HG02759 (cell line): ENCODE data around the gene DLG3.
"Not testable (repeated sequence)": the region's sequence is repeated elsewhere in the genome, so short reads cannot be mapped to it uniquely, and the experiment has no call there.

ENCODE experiments used
- ATAC-seq: cut with Tn5 transposase; IDR thresholded peaks from one replicate; pipeline ENCODE4 v1.9.1; 2021; ENCODE audit warnings: mild to moderate bottlenecking, moderate library complexity; ENCODE audit not compliant: unreplicated experiment

DLG3 gene

DNA sequence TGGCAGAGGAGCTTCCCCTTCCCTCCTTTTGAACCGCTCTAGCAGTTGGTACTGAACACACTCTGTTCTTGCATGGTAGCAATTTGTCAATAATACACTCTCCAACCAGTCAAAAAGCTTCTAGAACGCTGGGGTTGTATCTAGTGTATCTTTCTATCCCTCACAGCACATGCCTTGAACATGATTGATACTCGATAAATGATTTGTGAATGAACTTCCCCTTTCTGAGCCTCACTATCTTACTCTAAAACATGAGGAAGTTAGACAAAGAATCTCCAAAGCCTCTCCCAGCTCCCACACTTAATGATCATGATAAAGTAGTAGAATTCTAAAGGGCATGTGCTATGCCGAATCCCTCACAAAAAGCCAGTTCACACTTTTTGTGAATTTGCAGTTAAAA lies 64.4 kb downstream of the DLG3 start:
- ATAC-seq = peak; percentile 28

DNA sequence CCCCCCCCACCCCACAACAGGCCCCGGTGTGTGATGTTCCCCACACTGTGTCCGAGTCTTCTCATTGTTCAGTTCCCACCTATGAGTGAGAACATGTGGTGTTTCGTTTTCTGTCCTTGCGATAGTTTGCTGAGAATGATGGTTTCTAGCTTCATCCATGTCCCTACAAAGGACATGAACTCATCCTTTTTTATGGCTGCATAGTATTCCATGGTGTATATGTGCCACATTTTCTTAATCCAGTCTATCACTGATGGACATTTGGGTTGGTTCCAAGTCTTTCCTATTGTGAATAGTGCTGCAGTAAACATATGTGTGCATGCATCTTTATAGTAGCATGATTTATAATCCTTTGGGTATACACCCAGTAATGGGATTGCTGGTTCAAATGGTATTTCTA lies 70.6 kb downstream of the DLG3 start:
- ATAC-seq = not testable (repeated sequence)

DNA sequence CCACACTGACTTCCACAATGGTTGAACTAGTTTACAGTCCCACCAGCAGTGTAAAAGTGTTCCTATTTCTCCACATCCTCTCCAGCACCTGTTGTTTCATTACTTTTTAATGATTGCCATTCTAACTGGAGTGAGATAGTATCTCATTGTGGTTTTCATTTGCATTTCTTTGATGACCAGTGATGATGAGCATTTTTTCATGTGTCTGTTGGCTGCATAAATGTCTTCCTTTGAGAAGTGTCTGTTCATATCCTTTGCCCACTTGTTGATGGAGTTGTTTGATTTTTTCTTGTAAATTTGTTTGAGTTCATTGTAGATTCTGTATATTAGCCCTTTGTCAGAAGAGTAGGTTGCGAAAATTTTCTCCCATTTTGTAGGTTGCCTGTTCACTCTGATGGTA lies 71.1 kb downstream of the DLG3 start:
- not testable (repeated sequence) for ATAC-seq

DNA sequence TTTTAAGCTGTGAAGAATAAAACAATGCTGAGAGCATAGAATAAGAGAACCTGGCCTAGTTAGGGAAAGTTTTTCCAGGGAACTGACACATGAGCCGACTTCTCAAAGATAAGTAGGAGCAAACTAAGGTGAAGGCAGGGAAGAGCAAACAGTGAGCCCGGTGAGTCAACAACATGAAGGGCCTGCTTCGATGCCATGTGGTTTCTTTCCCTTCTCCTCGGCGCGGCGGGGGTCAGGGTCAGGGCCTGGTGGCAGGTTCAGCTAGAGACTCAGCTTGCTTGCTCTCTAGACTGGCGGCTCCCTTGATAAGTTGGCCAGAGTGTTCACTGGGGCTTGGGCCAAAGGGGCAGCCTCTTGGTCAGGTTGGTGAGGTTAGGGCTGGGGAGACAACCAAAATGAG lies 81.1 kb downstream of the DLG3 start:
- no peak for ATAC-seq

DNA sequence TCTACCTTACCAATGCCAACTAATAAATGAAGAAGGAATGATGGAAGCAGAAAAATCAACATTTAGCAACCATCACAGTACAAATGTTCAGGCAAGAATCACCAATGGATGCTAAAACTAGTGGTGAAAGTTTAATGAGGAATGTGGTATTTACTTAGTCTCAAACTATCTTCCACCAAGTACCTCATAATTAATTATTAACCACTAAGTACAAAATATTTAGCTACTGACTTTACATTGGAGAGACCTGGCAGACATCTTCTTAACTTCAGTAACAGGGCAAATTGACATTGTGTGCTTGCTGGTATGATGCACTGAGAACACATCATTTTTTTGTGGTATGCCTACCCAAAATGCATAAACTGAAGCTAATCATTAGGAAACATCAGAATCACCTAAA lies 82.4 kb downstream of the DLG3 start:
- ATAC-seq = no peak

DNA sequence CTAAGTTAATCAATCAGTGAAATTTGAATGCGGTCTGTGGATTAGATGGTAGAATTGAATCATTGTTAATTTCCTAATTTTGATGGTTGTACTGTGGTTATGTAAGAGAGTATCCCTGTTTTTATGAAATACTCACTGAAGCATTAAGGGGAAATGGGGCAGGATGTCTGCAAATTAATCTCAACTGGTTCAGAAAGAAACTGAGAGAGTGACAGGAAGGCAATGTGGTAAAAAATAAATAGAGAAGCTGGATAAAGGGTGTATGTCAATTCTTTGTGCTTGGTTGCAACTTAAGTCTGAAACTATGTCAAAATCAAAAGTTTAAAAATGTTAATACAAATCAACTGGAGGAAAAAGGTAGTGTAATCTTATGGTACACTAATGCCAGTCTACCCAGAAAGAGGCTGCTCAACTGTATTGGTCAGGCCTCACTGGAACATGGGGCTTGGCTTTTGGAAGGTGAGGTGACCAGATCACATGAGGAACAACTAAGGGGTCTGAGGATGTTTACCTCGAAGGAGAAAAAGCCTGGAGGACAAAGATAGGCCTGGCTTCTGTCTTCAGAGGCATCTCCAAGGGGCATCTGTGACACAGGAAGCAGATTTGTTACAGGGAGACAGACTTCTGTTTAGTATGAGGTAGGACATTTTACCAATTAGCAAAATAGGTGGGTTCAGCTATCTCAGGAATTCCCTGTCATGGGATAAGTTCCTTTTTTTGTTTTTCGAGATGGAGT lies 83.1 kb downstream of the DLG3 start:
- no peak for ATAC-seq

DNA sequence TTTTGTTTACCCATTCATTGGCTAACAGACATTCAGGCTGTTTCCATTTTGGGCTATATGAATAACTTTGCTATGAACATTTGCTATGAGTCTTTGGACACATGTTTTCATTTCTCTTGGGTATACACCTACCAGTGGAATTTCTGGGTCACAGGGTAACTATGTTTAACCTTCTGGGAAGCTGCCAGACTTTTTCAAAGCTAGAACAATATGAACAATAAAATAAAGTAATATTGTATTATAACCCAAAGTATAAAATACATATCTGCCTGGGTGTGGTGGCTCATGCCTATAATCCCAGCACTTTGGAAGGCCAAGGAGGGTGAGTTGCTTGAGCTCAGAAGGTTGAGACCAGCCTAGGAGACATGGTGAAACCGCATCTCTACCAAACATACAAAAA lies 90.6 kb downstream of the DLG3 start:
- no peak for ATAC-seq

DNA sequence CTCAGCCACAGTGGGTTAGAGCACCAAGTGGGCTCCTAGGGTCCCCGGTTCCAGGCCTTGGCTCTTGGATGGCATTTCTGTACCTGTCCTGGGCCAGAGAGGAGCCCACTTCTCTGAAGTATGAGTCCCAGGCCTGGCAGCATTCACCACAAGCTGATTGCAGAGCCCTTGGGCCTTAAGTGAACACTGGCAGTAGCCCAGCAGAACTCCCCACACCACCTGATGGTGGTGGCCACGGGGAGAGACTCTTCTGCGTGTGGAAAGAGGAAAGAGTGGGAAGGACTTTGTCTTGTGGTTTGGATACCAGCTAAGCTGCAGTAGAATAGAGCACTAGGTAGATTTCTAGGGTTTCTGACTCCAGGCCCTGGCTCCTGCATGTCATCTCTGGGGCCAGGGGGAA lies 104.8 kb downstream of the DLG3 start:
- ATAC-seq = no peak

DNA sequence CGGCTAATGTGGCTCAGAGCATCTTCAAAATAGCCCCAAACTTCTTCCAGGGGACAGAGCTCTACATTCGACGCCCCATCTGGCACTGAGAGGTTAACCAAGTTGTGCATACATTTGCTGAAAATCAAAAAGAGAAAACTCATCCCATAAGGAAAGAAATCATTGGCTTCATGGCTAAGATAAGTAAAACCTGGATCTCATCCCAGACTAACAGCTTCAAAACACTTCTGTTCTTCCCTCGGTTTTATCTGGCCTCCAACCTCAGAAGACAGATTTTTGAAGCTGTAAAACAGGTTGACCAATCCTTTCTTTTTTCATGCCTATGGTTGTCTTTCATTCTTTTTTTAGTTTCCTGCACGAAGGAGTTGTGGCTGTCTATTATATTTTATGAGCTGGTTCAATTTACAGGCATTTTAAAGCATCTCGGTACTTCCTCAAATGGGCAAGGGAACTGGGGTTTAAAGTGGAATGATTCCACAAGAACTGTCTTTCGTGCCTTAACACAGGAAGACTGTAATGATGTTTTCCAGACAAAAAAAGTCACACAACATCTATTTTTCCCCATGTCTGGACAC lies 107.6 kb downstream of the DLG3 start:
- no peak for ATAC-seq

DNA sequence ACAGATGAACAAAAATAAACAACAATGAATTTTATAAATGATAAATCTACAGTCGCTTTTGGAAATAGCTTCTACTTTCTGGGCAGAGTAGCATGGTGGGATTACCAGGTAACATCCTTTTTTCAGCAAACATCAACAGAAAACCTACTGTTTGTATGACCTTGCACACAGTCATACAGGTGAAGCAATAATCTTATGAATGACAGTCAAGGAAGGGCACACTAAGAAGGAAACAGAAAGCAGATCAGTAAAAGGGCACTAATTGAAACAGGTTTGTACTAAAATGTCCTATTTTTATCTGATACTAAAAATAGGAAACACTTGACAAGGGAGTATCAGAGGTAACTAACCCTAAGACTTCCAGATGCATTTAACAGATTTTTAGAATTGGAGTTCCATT lies 108.9 kb downstream of the DLG3 start:
- ATAC-seq = peak; percentile 72

DNA sequence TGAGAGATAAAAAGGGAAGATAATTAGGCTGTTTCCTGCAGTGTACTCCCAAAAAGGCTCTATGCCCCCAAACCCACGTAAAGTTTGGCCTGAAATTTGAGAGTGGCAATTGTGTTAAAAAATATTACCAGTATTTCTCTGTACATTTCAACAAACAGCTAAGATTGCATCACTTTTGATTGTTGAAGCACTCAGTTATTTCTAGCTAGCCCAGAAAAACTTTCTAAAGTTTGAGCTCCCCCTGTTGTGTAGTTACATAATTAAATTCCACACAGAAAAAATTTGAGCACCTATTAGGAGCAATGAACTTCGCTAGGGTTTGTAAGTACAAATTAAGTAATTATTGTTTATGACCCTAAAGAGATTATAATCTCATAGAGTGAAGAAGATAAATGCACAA lies 109.4 kb downstream of the DLG3 start:
- no peak for ATAC-seq

DNA sequence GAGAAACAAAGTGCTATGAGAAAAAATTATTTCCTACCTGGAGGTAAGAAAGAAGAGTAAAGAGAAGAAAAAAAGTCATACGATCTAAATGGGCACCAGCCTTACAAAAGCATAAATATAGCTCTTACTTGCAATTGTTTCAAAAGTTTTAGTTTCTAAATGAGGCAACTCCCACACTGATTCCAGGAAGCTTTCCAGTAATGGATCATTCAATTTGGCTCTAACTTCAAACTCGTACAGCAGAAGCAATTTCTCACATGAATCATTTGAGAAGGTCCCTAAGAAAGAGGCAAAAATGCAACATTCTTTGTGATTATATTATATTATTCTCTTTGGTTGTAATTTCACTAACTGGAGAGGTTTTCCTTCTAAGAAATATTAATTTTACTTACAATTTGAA lies 109.9 kb downstream of the DLG3 start:
- no peak for ATAC-seq

DNA sequence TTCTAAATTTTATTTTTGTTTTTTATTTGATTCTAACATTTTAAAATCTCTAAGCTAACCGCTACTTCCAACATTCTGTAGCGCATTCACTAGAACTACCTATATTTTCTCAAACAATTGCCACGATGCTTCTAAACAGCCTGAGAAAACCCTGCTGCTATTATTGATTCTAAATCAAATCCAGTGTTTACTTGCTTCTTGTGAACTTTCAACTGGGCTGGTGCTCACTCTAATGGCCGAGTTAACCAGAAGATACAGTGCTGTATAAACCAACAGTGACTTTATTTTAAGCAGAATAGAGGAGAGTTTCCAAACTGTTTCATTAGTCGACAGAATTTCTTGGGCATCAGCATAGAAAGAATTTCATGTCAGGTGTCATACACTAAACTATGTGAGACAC lies 110.3 kb downstream of the DLG3 start:
- ATAC-seq = no peak
